Measurements from ENCODE around the gene NBEA. TPM values are rescaled to one million over a fixed set of nuclear protein-coding genes. Genes with fewer than 3 reads are reported as not detected.
"Not testable (repeated sequence)": the region's sequence is repeated elsewhere in the genome, so short reads cannot be mapped to it uniquely, and the experiment has no call there.

The NBEA gene
- total RNA-seq, 1 donor from 2014 or later: 27.3 TPM

GRCh38 chr13:35055705-35056104, 113.6 kb downstream of the NBEA start:
- no peak for DNase-seq (ENCODE audit: low spot score)
- intact Hi-C loops (cut with DNase I): no loop called here

GRCh38 chr13:35057858-35058257, 115.8 kb downstream of the NBEA start:
- intact Hi-C loops (cut with DNase I): no loop called here
- no peak for DNase-seq (ENCODE audit: low spot score)

GRCh38 chr13:35058585-35058984, 116.5 kb downstream of the NBEA start:
- intact Hi-C loops (cut with DNase I); DNase-seq (ENCODE audit: low spot score): not testable (repeated sequence)

GRCh38 chr13:35086667-35087066, 144.6 kb downstream of the NBEA start:
- intact Hi-C loops (cut with DNase I): no loop called here

GRCh38 chr13:35092251-35092650, 150.2 kb downstream of the NBEA start:
- intact Hi-C loops (cut with DNase I): no loop called here

More at GRCh38 chr13:35086667-35087066, 144.6 kb downstream of the NBEA start:
- no peak for DNase-seq (ENCODE audit: low spot score)

GRCh38 chr13:35092751-35093150, 150.7 kb downstream of the NBEA start:
- intact Hi-C loops (cut with DNase I): no loop called here
- no peak for DNase-seq (ENCODE audit: low spot score)

More at GRCh38 chr13:35092251-35092650, 150.2 kb downstream of the NBEA start:
- DNase-seq (ENCODE audit: low spot score): no peak

GRCh38 chr13:35093356-35093755, 151.3 kb downstream of the NBEA start:
- intact Hi-C loops (cut with DNase I): no loop called here
- no peak for DNase-seq (ENCODE audit: low spot score)

GRCh38 chr13:35106771-35107170, 164.7 kb downstream of the NBEA start:
- intact Hi-C loops (cut with DNase I); DNase-seq (ENCODE audit: low spot score): not testable (repeated sequence)

- no peak for DNase-seq (ENCODE audit: low spot score)
Observed at GRCh38 chr13:35107535-35107934, 165.5 kb downstream of the NBEA start.

GRCh38 chr13:35113612-35114011, 171.5 kb downstream of the NBEA start:
- DNase-seq (ENCODE audit: low spot score); intact Hi-C loops (cut with DNase I): not testable (repeated sequence)

More at GRCh38 chr13:35107535-35107934, 165.5 kb downstream of the NBEA start:
- intact Hi-C loops (cut with DNase I): no loop called here

GRCh38 chr13:35127466-35127865, 185.4 kb downstream of the NBEA start:
- intact Hi-C loops (cut with DNase I): no loop called here
- no peak for DNase-seq (ENCODE audit: low spot score)

- DNase-seq (ENCODE audit: low spot score): no peak
- intact Hi-C loops (cut with DNase I): no loop called here
Observed at GRCh38 chr13:35129500-35129899, 187.4 kb downstream of the NBEA start.

GRCh38 chr13:35131471-35131870, 189.4 kb downstream of the NBEA start:
- DNase-seq (ENCODE audit: low spot score): no peak
- intact Hi-C loops (cut with DNase I): no loop called here

- no peak for DNase-seq (ENCODE audit: low spot score)
- intact Hi-C loops (cut with DNase I): no loop called here
Observed at GRCh38 chr13:35136585-35136984, 194.5 kb downstream of the NBEA start.

- intact Hi-C loops (cut with DNase I): no loop called here
- no peak for DNase-seq (ENCODE audit: low spot score)
Observed at GRCh38 chr13:35139591-35139990, 197.5 kb downstream of the NBEA start.

GRCh38 chr13:35140321-35140720, 198.3 kb downstream of the NBEA start:
- intact Hi-C loops (cut with DNase I): no loop called here
- no peak for DNase-seq (ENCODE audit: low spot score)

GRCh38 chr13:35140831-35141230, 198.8 kb downstream of the NBEA start:
- intact Hi-C loops (cut with DNase I): no loop called here
- DNase-seq (ENCODE audit: low spot score): no peak

GRCh38 chr13:35143123-35143522, 201.1 kb downstream of the NBEA start:
- DNase-seq (ENCODE audit: low spot score): no peak
- intact Hi-C loops (cut with DNase I): no loop called here

- intact Hi-C loops (cut with DNase I): no loop called here
- no peak for DNase-seq (ENCODE audit: low spot score)
Observed at GRCh38 chr13:35144166-35144890, 202.3 kb downstream of the NBEA start.

GRCh38 chr13:35146686-35147085, 204.6 kb downstream of the NBEA start:
- intact Hi-C loops (cut with DNase I): no loop called here
- DNase-seq (ENCODE audit: low spot score): no peak

- DNase-seq (ENCODE audit: low spot score): no peak
- intact Hi-C loops (cut with DNase I): loop anchor here (5.0 kb wide), 1 partner anchor 1225 kb away; no protein-coding TSS in a partner anchor
Observed at GRCh38 chr13:35157143-35157755, 215.2 kb downstream of the NBEA start.

Data from cardiac septum (tissue), 1 donor.